ENCODE measurements around the gene BCL11B.

Gene BCL11B

GRCh38 chr14:99216191-99216590, 55.8 kb downstream of the BCL11B start:
- Mint-ChIP-seq H3K9me3 (no peaks in the 10 kb centered on the region), H3K4me1 (peaks cover 91% of the 10 kb centered on the region), H3K4me3 (peak overlapping the region; percentile 56), H3K27ac (peak overlapping the region; percentile 82), H3K27me3 (no peaks in the 10 kb centered on the region), H3K36me3 (peaks cover 60% of the 10 kb centered on the region)
- DNase-seq: no peak
- CTCF ChIA-PET: interaction anchor here (1.2 to 2.8 kb wide), 5 partner anchors 10 to 50 kb away, joined by 4 to 13 read pairs (median 7); no protein-coding TSS in a partner anchor

- peak overlapping the region; percentile 82 for H3K27ac Mint-ChIP-seq
- DNase-seq: no peak
- peak overlapping the region; percentile 56 for H3K4me3 Mint-ChIP-seq
- no peaks in the 10 kb centered on the region for H3K27me3 Mint-ChIP-seq
- peaks cover 60% of the 10 kb centered on the region for H3K36me3 Mint-ChIP-seq
- H3K4me1 Mint-ChIP-seq: peaks cover 95% of the 10 kb centered on the region
- H3K9me3 Mint-ChIP-seq: no peaks in the 10 kb centered on the region
- CTCF ChIA-PET: interaction anchor here (1.2 to 2.8 kb wide), 5 partner anchors 11 to 51 kb away, joined by 4 to 13 read pairs (median 7); no protein-coding TSS in a partner anchor
These were observed 56.7 kb downstream of the BCL11B start for GRCh38 chr14:99215277-99215676.

GRCh38 chr14:99214701-99215100, 57.3 kb downstream of the BCL11B start:
- H3K9me3 Mint-ChIP-seq: no peaks in the 10 kb centered on the region
- DNase-seq: no peak

GRCh38 chr14:99213527-99213971, 58.4 kb downstream of the BCL11B start:
- H3K36me3 Mint-ChIP-seq: peaks cover 58% of the 10 kb centered on the region
- H3K9me3 Mint-ChIP-seq: no peaks in the 10 kb centered on the region
- peaks cover 97% of the 10 kb centered on the region for H3K4me1 Mint-ChIP-seq
- no peaks in the 10 kb centered on the region for H3K27me3 Mint-ChIP-seq
- peak overlapping the region; percentile 42 for H3K4me3 Mint-ChIP-seq
- peak overlapping the region; percentile 95 for H3K27ac Mint-ChIP-seq
- CTCF ChIA-PET: interaction anchor here (1.1 to 2.5 kb wide), 3 partner anchors 19 to 53 kb away, joined by 3 to 8 read pairs (median 3); no protein-coding TSS in a partner anchor
- DNase-seq: no peak

More at GRCh38 chr14:99214701-99215100, 57.3 kb downstream of the BCL11B start:
- Mint-ChIP-seq H3K27ac (peak overlapping the region; percentile 82), H3K36me3 (peaks cover 60% of the 10 kb centered on the region), H3K4me3 (peak overlapping the region; percentile 39), H3K4me1 (peaks cover 95% of the 10 kb centered on the region), H3K27me3 (no peaks in the 10 kb centered on the region)
- CTCF ChIA-PET: interaction anchor here (1.1 to 2.8 kb wide), 6 partner anchors 11 to 52 kb away, joined by 3 to 13 read pairs (median 6); no protein-coding TSS in a partner anchor

GRCh38 chr14:99213101-99213500, 58.9 kb downstream of the BCL11B start:
- H3K9me3 Mint-ChIP-seq: no peaks in the 10 kb centered on the region
- CTCF ChIA-PET: interaction anchor here (1.4 kb wide), 1 partner anchor 53 kb away, joined by 3 read pairs; no protein-coding TSS in a partner anchor
- peak overlapping the region; percentile 95 for H3K27ac Mint-ChIP-seq
- no peak for DNase-seq
- H3K36me3 Mint-ChIP-seq: peaks cover 57% of the 10 kb centered on the region
- peak overlapping the region; percentile 42 for H3K4me3 Mint-ChIP-seq
- peaks cover 97% of the 10 kb centered on the region for H3K4me1 Mint-ChIP-seq
- no peaks in the 10 kb centered on the region for H3K27me3 Mint-ChIP-seq

- CTCF ChIA-PET: interaction anchor here (1.4 kb wide), 1 partner anchor 54 kb away, joined by 3 read pairs; no protein-coding TSS in a partner anchor
- peak overlapping the region; percentile 95 for H3K27ac Mint-ChIP-seq
These were observed 59.4 kb downstream of the BCL11B start for GRCh38 chr14:99212646-99213045.

GRCh38 chr14:99212199-99212598, 59.8 kb downstream of the BCL11B start:
- H3K27me3 Mint-ChIP-seq: no peaks in the 10 kb centered on the region
- H3K36me3 Mint-ChIP-seq: peaks cover 63% of the 10 kb centered on the region
- H3K4me1 Mint-ChIP-seq: peaks cover 100% of the 10 kb centered on the region
- H3K27ac Mint-ChIP-seq: peak overlapping the region; percentile 95
- DNase-seq: no peak
- H3K4me3 Mint-ChIP-seq: peak overlapping the region; percentile 14
- no peaks in the 10 kb centered on the region for H3K9me3 Mint-ChIP-seq
- CTCF ChIA-PET: interaction anchor here (1.4 kb wide), 1 partner anchor 54 kb away, joined by 3 read pairs; no protein-coding TSS in a partner anchor

More at GRCh38 chr14:99212646-99213045, 59.4 kb downstream of the BCL11B start:
- no peaks in the 10 kb centered on the region for H3K27me3 Mint-ChIP-seq
- H3K9me3 Mint-ChIP-seq: no peaks in the 10 kb centered on the region
- no peak for DNase-seq
- H3K36me3 Mint-ChIP-seq: peaks cover 61% of the 10 kb centered on the region
- peaks cover 100% of the 10 kb centered on the region for H3K4me1 Mint-ChIP-seq
- H3K4me3 Mint-ChIP-seq: peak overlapping the region; percentile 42

GRCh38 chr14:99211410-99211809, 60.6 kb downstream of the BCL11B start:
- Mint-ChIP-seq H3K4me1 (peaks cover 100% of the 10 kb centered on the region), H3K27ac (peak overlapping the region; percentile 95), H3K9me3 (no peaks in the 10 kb centered on the region), H3K36me3 (peaks cover 63% of the 10 kb centered on the region), H3K27me3 (no peaks in the 10 kb centered on the region), H3K4me3 (peak overlapping the region; percentile 9)
- no peak for DNase-seq
- CTCF ChIA-PET: interaction anchor here (1.4 kb wide), 2 partner anchors 22 to 55 kb away, joined by 3 to 4 read pairs; no protein-coding TSS in a partner anchor

GRCh38 chr14:99210333-99210732, 61.7 kb downstream of the BCL11B start:
- CTCF ChIA-PET: interaction anchor here (1.0 to 1.4 kb wide), 3 partner anchors 14 to 22 kb away, joined by 3 to 4 read pairs (median 3); no protein-coding TSS in a partner anchor
- no peaks in the 10 kb centered on the region for H3K27me3 Mint-ChIP-seq
- peaks cover 69% of the 10 kb centered on the region for H3K36me3 Mint-ChIP-seq
- peak overlapping the region; percentile 95 for H3K27ac Mint-ChIP-seq
- no peak overlapping the region for H3K4me3 Mint-ChIP-seq
- H3K9me3 Mint-ChIP-seq: no peaks in the 10 kb centered on the region
- H3K4me1 Mint-ChIP-seq: peaks cover 100% of the 10 kb centered on the region
- no peak for DNase-seq

- H3K36me3 Mint-ChIP-seq: peaks cover 77% of the 10 kb centered on the region
- H3K27me3 Mint-ChIP-seq: no peaks in the 10 kb centered on the region
- no peaks in the 10 kb centered on the region for H3K9me3 Mint-ChIP-seq
- no peak overlapping the region for H3K4me3 Mint-ChIP-seq
- H3K27ac Mint-ChIP-seq: peak overlapping the region; percentile 95
- H3K4me1 Mint-ChIP-seq: peaks cover 100% of the 10 kb centered on the region
- DNase-seq: no peak
- CTCF ChIA-PET: no interaction called here
These were observed 62.6 kb downstream of the BCL11B start for GRCh38 chr14:99209409-99209808.

GRCh38 chr14:99208318-99208717, 63.7 kb downstream of the BCL11B start:
- Mint-ChIP-seq H3K9me3 (no peaks in the 10 kb centered on the region), H3K36me3 (peaks cover 76% of the 10 kb centered on the region), H3K27ac (peak overlapping the region; percentile 95), H3K27me3 (no peaks in the 10 kb centered on the region), H3K4me1 (peaks cover 100% of the 10 kb centered on the region), H3K4me3 (no peak overlapping the region)
- CTCF ChIA-PET: interaction anchor here (1.0 kb wide), 1 partner anchor 28 kb away, joined by 5 read pairs; no protein-coding TSS in a partner anchor
- DNase-seq: no peak

GRCh38 chr14:99207456-99207855, 64.5 kb downstream of the BCL11B start:
- Mint-ChIP-seq H3K9me3 (no peaks in the 10 kb centered on the region), H3K4me1 (peaks cover 100% of the 10 kb centered on the region), H3K4me3 (no peak overlapping the region), H3K36me3 (peaks cover 77% of the 10 kb centered on the region), H3K27ac (peak overlapping the region; percentile 95), H3K27me3 (no peaks in the 10 kb centered on the region)
- DNase-seq: no peak
- CTCF ChIA-PET: interaction anchor here (0.9 to 1.0 kb wide), 3 partner anchors 27 to 208 kb away, joined by 3 to 5 read pairs (median 3); no protein-coding TSS in a partner anchor

GRCh38 chr14:99206090-99206489, 65.9 kb downstream of the BCL11B start:
- H3K4me1 Mint-ChIP-seq: peaks cover 100% of the 10 kb centered on the region
- CTCF ChIA-PET: no interaction called here
- H3K27me3 Mint-ChIP-seq: no peaks in the 10 kb centered on the region
- peak overlapping the region; percentile 27 for H3K4me3 Mint-ChIP-seq
- DNase-seq: no peak
- peaks cover 73% of the 10 kb centered on the region for H3K36me3 Mint-ChIP-seq
- H3K27ac Mint-ChIP-seq: peak overlapping the region; percentile 95
- no peaks in the 10 kb centered on the region for H3K9me3 Mint-ChIP-seq

GRCh38 chr14:99205086-99205688, 66.8 kb downstream of the BCL11B start:
- H3K27me3 Mint-ChIP-seq: no peaks in the 10 kb centered on the region
- no peak for DNase-seq
- CTCF ChIA-PET: interaction anchor here (0.6 to 3.6 kb wide), 5 partner anchors 10 to 1564 kb away, joined by 3 to 13 read pairs (median 4); no protein-coding TSS in a partner anchor
- H3K9me3 Mint-ChIP-seq: no peaks in the 10 kb centered on the region
- peak overlapping the region; percentile 27 for H3K4me3 Mint-ChIP-seq
- peak overlapping the region; percentile 95 for H3K27ac Mint-ChIP-seq
- peaks cover 71% of the 10 kb centered on the region for H3K36me3 Mint-ChIP-seq
- peaks cover 100% of the 10 kb centered on the region for H3K4me1 Mint-ChIP-seq

All from activated naive CD4-positive, alpha-beta T cell treated with anti-CD3 and anti-CD28 coated beads, Interleukin-2, amount 10 ng/mL, durations not matched to agents 7 days and 5 days (primary cell).